ENCODE measurements around the gene PIGC.

Gene PIGC

DNA sequence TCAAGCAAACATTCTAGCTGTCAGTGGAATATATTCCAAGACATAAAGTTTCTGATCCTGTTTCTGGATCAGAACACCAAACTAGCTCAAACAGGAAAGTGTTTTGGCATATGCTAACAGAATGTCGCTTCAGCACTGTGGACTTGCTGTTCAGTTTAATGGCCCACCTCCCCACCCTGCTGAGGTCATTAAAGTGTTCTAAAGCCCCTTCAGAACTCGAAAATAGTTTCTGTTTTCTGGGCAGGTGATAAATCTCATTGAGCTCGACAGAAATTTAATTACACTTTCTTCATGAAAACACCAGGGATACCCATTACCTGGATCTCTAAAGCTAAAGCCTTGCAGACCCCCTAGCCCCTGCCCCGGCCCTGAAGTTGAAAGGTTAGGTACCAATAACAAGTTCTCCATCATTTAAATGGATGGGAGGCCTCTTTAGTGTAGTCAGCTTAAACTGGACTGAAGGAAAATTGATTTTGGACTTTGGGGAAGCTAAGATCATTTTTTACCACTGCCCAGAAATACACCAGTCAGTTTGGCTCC, 27.3 kb downstream of the PIGC start:
- Histone ChIP-seq H3K27me3 (ENCODE audit: insufficient read depth, low read length, poor library complexity) (no peaks in the 10 kb centered on the region), H3K4ac (ENCODE audit: low read depth, low read length) (no peak overlapping the region), H4K5ac (ENCODE audit: low read length) (no peak overlapping the region), H3K18ac (ENCODE audit: low read length) (peak overlapping the region; percentile 28), H2AK5ac (ENCODE audit: low read length) (no peak overlapping the region), H3K56ac (ENCODE audit: low read length) (no peak overlapping the region), H2BK5ac (ENCODE audit: low read length) (no peak overlapping the region), H2BK15ac (replicated peaks; ENCODE audit: low read depth) (no peak overlapping the region), H3K4me3 (ENCODE audit: low read length) (no peak overlapping the region), H4K8ac (ENCODE audit: low read depth, low read length) (no peak overlapping the region), H3K79me1 (ENCODE audit: low read length) (no peaks in the 10 kb centered on the region), H3K27ac (ENCODE audit: low read depth, low read length) (no peak overlapping the region), H3K9ac (ENCODE audit: low read length) (no peak overlapping the region), H3K23ac (ENCODE audit: low read length) (no peak overlapping the region), H3K36me3 (ENCODE audit: control insufficient read depth, insufficient read depth, low read length) (no peaks in the 10 kb centered on the region), H2BK120ac (ENCODE audit: low read depth, low read length) (no peak overlapping the region), H3K79me2 (ENCODE audit: control insufficient read depth, insufficient read depth, low read length) (no peaks in the 10 kb centered on the region), H3K4me2 (ENCODE audit: low read length) (no peak overlapping the region), H3K4me1 (ENCODE audit: control insufficient read depth, low read depth, low read length) (peaks cover 3% of the 10 kb centered on the region)
- WGBS (ENCODE audit: extremely low coverage, insufficient coverage, low lambda C conversion rate) = no CpG with 5 or more reads among the region's 4 CpGs
- no peak for DNase-seq

DNA sequence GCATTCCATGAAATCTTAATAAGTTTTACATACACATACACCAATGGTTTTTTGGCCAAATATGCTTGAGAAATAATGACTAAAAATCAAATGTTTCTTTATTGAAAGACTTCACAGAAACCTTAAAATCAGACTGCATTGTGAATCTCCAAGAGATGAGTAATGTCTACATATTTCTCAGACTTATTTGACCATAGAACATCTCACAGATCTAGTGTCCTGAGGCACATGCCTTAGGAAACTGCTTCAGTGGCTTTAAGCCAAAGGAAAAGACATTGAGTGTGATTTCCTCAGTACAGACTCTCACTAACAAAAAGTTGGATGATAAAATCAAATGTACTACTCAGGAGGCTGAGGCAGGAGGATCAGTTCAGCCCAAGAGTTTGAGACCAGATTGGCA, 29.5 kb downstream of the PIGC start:
- Histone ChIP-seq H3K23ac (ENCODE audit: low read length) (no peak overlapping the region), H4K8ac (ENCODE audit: low read depth, low read length) (no peak overlapping the region), H3K4ac (ENCODE audit: low read depth, low read length) (no peak overlapping the region), H2BK5ac (ENCODE audit: low read length) (no peak overlapping the region), H3K4me3 (ENCODE audit: low read length) (no peak overlapping the region), H3K27ac (ENCODE audit: low read depth, low read length) (no peak overlapping the region), H4K5ac (ENCODE audit: low read length) (no peak overlapping the region), H3K27me3 (ENCODE audit: insufficient read depth, low read length, poor library complexity) (no peaks in the 10 kb centered on the region), H3K18ac (ENCODE audit: low read length) (no peak overlapping the region), H2AK5ac (ENCODE audit: low read length) (no peak overlapping the region), H3K56ac (ENCODE audit: low read length) (no peak overlapping the region), H3K4me1 (ENCODE audit: control insufficient read depth, low read depth, low read length) (peaks cover 3% of the 10 kb centered on the region), H3K9ac (ENCODE audit: low read length) (no peak overlapping the region), H3K79me1 (ENCODE audit: low read length) (no peaks in the 10 kb centered on the region), H3K36me3 (ENCODE audit: control insufficient read depth, insufficient read depth, low read length) (no peaks in the 10 kb centered on the region), H3K4me2 (ENCODE audit: low read length) (no peak overlapping the region), H3K79me2 (ENCODE audit: control insufficient read depth, insufficient read depth, low read length) (no peaks in the 10 kb centered on the region), H2BK15ac (replicated peaks; ENCODE audit: low read depth) (no peak overlapping the region), H2BK120ac (ENCODE audit: low read depth, low read length) (no peak overlapping the region)
- no peak for DNase-seq

DNA sequence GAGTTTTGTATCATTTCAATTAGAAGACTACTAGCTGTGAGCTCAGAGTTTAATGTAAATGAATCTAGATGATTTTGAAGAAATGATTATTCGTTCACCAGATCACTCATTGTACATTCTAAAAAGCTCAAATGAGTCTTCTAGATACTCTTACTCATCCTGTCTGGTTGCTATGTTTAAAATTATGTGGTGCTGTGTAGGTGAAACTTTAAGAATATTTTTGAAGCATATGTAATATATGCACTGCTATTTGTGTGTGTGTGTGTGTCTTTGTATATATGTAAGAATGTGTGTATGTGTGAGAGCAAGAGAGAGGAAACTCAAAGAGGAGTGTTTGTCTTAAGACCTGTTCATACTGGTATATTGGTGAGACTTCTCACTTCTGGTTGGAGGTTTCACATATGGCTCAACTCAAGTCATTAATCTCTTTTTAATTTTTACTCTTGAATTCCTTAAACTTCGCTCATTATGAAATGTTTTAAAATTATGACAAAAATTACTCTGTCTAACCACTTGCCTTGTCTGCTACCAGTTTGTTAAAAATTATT, 32.0 kb downstream of the PIGC start:
- no CpG with 5 or more reads among the region's 2 CpGs for WGBS (ENCODE audit: extremely low coverage, insufficient coverage, low lambda C conversion rate)
- no peak overlapping the region for H3K4me2 ChIP-seq (ENCODE audit: low read length)
- H3K18ac ChIP-seq (ENCODE audit: low read length) = no peak overlapping the region
- H2AK5ac ChIP-seq (ENCODE audit: low read length) = no peak overlapping the region
- no peak overlapping the region for H2BK15ac ChIP-seq (replicated peaks; ENCODE audit: low read depth)
- H3K56ac ChIP-seq (ENCODE audit: low read length) = no peak overlapping the region
- DNase-seq = no peak
- H3K4ac ChIP-seq (ENCODE audit: low read depth, low read length) = no peak overlapping the region
- H2BK120ac ChIP-seq (ENCODE audit: low read depth, low read length) = no peak overlapping the region
- no peak overlapping the region for H4K5ac ChIP-seq (ENCODE audit: low read length)
- H3K79me1 ChIP-seq (ENCODE audit: low read length) = no peaks in the 10 kb centered on the region
- H3K79me2 ChIP-seq (ENCODE audit: control insufficient read depth, insufficient read depth, low read length) = no peaks in the 10 kb centered on the region
- no peak overlapping the region for H3K23ac ChIP-seq (ENCODE audit: low read length)
- no peak overlapping the region for H3K27ac ChIP-seq (ENCODE audit: low read depth, low read length)
- no peak overlapping the region for H3K9ac ChIP-seq (ENCODE audit: low read length)
- no peak overlapping the region for H4K8ac ChIP-seq (ENCODE audit: low read depth, low read length)
- H2BK5ac ChIP-seq (ENCODE audit: low read length) = no peak overlapping the region
- no peak overlapping the region for H3K4me3 ChIP-seq (ENCODE audit: low read length)
- H3K27me3 ChIP-seq (ENCODE audit: insufficient read depth, low read length, poor library complexity) = no peaks in the 10 kb centered on the region
- no peaks in the 10 kb centered on the region for H3K36me3 ChIP-seq (ENCODE audit: control insufficient read depth, insufficient read depth, low read length)
- no peaks in the 10 kb centered on the region for H3K4me1 ChIP-seq (ENCODE audit: control insufficient read depth, low read depth, low read length)

DNA sequence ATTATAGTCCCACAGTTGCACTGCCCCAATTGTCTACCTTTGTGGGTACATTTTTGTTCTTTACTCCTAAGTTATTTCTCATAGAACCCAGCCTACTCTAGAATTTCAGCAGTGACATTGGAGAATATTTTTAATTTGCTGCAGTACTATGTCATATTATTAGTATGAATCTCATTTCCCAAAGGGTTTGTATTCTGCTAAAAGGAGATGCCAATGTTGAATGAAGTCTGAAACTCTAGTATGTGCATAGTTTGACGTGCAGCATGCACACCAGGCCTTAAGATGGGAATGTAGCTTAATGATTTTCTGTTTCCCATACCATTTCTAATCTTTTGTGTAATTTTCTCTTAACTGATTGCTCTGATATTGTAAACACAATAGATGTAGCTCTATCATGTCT, 33.8 kb downstream of the PIGC start:
- no peak for DNase-seq
- no peak overlapping the region for H2BK120ac ChIP-seq (ENCODE audit: low read depth, low read length)
- no peak overlapping the region for H3K4me2 ChIP-seq (ENCODE audit: low read length)
- no peaks in the 10 kb centered on the region for H3K4me1 ChIP-seq (ENCODE audit: control insufficient read depth, low read depth, low read length)
- H3K18ac ChIP-seq (ENCODE audit: low read length) = no peak overlapping the region
- H3K56ac ChIP-seq (ENCODE audit: low read length) = no peak overlapping the region
- no peaks in the 10 kb centered on the region for H3K79me2 ChIP-seq (ENCODE audit: control insufficient read depth, insufficient read depth, low read length)
- H4K5ac ChIP-seq (ENCODE audit: low read length) = no peak overlapping the region
- H3K23ac ChIP-seq (ENCODE audit: low read length) = no peak overlapping the region
- H2AK5ac ChIP-seq (ENCODE audit: low read length) = no peak overlapping the region
- H4K8ac ChIP-seq (ENCODE audit: low read depth, low read length) = no peak overlapping the region
- no peak overlapping the region for H3K27ac ChIP-seq (ENCODE audit: low read depth, low read length)
- H3K4me3 ChIP-seq (ENCODE audit: low read length) = no peak overlapping the region
- no peaks in the 10 kb centered on the region for H3K27me3 ChIP-seq (ENCODE audit: insufficient read depth, low read length, poor library complexity)
- no peak overlapping the region for H2BK5ac ChIP-seq (ENCODE audit: low read length)
- H3K36me3 ChIP-seq (ENCODE audit: control insufficient read depth, insufficient read depth, low read length) = no peaks in the 10 kb centered on the region
- H3K79me1 ChIP-seq (ENCODE audit: low read length) = no peaks in the 10 kb centered on the region
- no peak overlapping the region for H3K4ac ChIP-seq (ENCODE audit: low read depth, low read length)
- no CpG with 5 or more reads among the region's 1 CpG for WGBS (ENCODE audit: extremely low coverage, insufficient coverage, low lambda C conversion rate)
- H3K9ac ChIP-seq (ENCODE audit: low read length) = no peak overlapping the region
- H2BK15ac ChIP-seq (replicated peaks; ENCODE audit: low read depth) = no peak overlapping the region

DNA sequence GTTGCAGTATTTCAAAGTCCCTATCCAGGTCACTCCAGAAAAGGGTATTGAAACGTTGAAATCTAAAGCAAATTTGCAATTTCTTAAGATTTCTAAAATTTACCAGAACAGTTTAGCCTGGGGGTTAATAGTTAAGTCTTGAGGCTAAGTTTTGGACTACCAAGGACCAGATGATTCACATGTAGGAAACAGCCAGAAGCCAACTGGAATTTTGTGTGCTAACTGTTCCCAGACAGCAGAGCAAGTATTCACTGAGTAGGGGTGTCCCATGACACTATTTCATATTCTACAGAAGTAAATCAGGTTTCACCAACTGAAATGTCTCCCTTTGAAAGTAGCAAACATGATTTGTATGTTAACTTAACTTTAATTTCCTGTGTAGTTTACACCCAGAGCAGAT, 34.9 kb downstream of the PIGC start:
- H2AK5ac ChIP-seq (ENCODE audit: low read length) = no peak overlapping the region
- H2BK15ac ChIP-seq (replicated peaks; ENCODE audit: low read depth) = no peak overlapping the region
- H3K27me3 ChIP-seq (ENCODE audit: insufficient read depth, low read length, poor library complexity) = no peaks in the 10 kb centered on the region
- H4K8ac ChIP-seq (ENCODE audit: low read depth, low read length) = no peak overlapping the region
- no peaks in the 10 kb centered on the region for H3K4me1 ChIP-seq (ENCODE audit: control insufficient read depth, low read depth, low read length)
- no peak overlapping the region for H2BK5ac ChIP-seq (ENCODE audit: low read length)
- H3K18ac ChIP-seq (ENCODE audit: low read length) = no peak overlapping the region
- H3K4me3 ChIP-seq (ENCODE audit: low read length) = no peak overlapping the region
- no peak overlapping the region for H4K5ac ChIP-seq (ENCODE audit: low read length)
- H2BK120ac ChIP-seq (ENCODE audit: low read depth, low read length) = no peak overlapping the region
- no CpG with 5 or more reads among the region's 1 CpG for WGBS (ENCODE audit: extremely low coverage, insufficient coverage, low lambda C conversion rate)
- no peak overlapping the region for H3K27ac ChIP-seq (ENCODE audit: low read depth, low read length)
- DNase-seq = no peak
- H3K9ac ChIP-seq (ENCODE audit: low read length) = no peak overlapping the region
- no peaks in the 10 kb centered on the region for H3K36me3 ChIP-seq (ENCODE audit: control insufficient read depth, insufficient read depth, low read length)
- H3K56ac ChIP-seq (ENCODE audit: low read length) = no peak overlapping the region
- no peak overlapping the region for H3K4ac ChIP-seq (ENCODE audit: low read depth, low read length)
- no peak overlapping the region for H3K23ac ChIP-seq (ENCODE audit: low read length)
- no peaks in the 10 kb centered on the region for H3K79me1 ChIP-seq (ENCODE audit: low read length)
- no peaks in the 10 kb centered on the region for H3K79me2 ChIP-seq (ENCODE audit: control insufficient read depth, insufficient read depth, low read length)
- no peak overlapping the region for H3K4me2 ChIP-seq (ENCODE audit: low read length)

DNA sequence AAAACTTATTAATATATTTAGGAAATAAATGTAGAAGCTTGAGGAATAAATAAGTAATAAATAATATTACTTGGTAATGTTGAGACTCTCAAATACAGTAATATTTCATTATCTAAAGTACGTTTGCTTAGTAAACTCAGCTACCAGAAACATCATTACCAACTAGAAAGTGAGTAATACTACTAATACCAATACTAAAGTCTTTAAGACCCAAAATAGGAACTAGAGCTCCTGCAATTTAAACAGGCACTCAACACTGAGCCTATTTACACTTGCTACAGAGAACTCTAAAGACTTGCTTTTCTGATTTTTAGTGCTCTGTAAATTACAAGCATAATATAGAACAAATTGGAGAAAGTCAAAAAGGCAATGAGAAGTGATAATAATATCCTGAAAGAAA, 36.9 kb downstream of the PIGC start:
- no peak overlapping the region for H2BK15ac ChIP-seq (replicated peaks; ENCODE audit: low read depth)
- H3K4me2 ChIP-seq (ENCODE audit: low read length) = no peak overlapping the region
- H3K27me3 ChIP-seq (ENCODE audit: insufficient read depth, low read length, poor library complexity) = no peaks in the 10 kb centered on the region
- H3K4me1 ChIP-seq (ENCODE audit: control insufficient read depth, low read depth, low read length) = no peaks in the 10 kb centered on the region
- WGBS (ENCODE audit: extremely low coverage, insufficient coverage, low lambda C conversion rate) = no CpG with 5 or more reads among the region's 1 CpG
- H4K8ac ChIP-seq (ENCODE audit: low read depth, low read length) = no peak overlapping the region
- H3K27ac ChIP-seq (ENCODE audit: low read depth, low read length) = no peak overlapping the region
- no peak overlapping the region for H3K23ac ChIP-seq (ENCODE audit: low read length)
- no peak overlapping the region for H2BK5ac ChIP-seq (ENCODE audit: low read length)
- H3K9ac ChIP-seq (ENCODE audit: low read length) = no peak overlapping the region
- no peak overlapping the region for H2AK5ac ChIP-seq (ENCODE audit: low read length)
- no peak overlapping the region for H3K4ac ChIP-seq (ENCODE audit: low read depth, low read length)
- no peak overlapping the region for H3K4me3 ChIP-seq (ENCODE audit: low read length)
- H3K79me2 ChIP-seq (ENCODE audit: control insufficient read depth, insufficient read depth, low read length) = no peaks in the 10 kb centered on the region
- H3K18ac ChIP-seq (ENCODE audit: low read length) = no peak overlapping the region
- no peaks in the 10 kb centered on the region for H3K36me3 ChIP-seq (ENCODE audit: control insufficient read depth, insufficient read depth, low read length)
- H2BK120ac ChIP-seq (ENCODE audit: low read depth, low read length) = no peak overlapping the region
- H4K5ac ChIP-seq (ENCODE audit: low read length) = no peak overlapping the region
- no peak for DNase-seq
- H3K79me1 ChIP-seq (ENCODE audit: low read length) = no peaks in the 10 kb centered on the region
- no peak overlapping the region for H3K56ac ChIP-seq (ENCODE audit: low read length)

All from mesendoderm (in vitro differentiated cells).